Measurements from ENCODE around the gene BCAN.

The BCAN gene

DNA sequence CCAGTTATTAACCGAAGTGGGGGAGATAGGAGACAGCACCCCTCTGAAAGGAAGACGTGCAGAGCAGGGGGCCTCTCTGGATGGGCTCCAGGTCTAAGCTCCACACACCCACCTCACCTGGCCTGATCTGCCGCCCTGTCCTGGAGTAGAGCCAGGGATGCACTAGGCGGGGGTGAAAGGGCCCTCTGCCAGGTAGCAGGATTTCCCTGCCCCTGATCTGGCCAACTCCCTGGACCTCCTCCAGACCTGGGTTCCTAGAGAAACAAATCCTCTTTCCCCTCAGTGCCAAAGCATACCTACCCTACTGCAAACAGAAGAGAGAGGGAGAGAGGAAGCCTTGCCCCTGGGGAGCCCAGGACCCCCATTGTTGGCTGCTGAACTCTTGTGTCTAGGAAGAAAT is 61.4 kb downstream of the BCAN start:
- no peaks in the 10 kb centered on the region for H3K36me3 ChIP-seq (ENCODE audit: control insufficient read depth, low read length)
- H3F3A ChIP-seq (ENCODE audit: control insufficient read depth, insufficient read depth), result no peaks in the 10 kb centered on the region
- no peak for TF ChIP-seq EZH2phosphoT487 (IDR thresholded peaks at IDR 0.05; ENCODE audit: borderline replicate concordance, low read length)
- TF ChIP-seq, protein P1, sequence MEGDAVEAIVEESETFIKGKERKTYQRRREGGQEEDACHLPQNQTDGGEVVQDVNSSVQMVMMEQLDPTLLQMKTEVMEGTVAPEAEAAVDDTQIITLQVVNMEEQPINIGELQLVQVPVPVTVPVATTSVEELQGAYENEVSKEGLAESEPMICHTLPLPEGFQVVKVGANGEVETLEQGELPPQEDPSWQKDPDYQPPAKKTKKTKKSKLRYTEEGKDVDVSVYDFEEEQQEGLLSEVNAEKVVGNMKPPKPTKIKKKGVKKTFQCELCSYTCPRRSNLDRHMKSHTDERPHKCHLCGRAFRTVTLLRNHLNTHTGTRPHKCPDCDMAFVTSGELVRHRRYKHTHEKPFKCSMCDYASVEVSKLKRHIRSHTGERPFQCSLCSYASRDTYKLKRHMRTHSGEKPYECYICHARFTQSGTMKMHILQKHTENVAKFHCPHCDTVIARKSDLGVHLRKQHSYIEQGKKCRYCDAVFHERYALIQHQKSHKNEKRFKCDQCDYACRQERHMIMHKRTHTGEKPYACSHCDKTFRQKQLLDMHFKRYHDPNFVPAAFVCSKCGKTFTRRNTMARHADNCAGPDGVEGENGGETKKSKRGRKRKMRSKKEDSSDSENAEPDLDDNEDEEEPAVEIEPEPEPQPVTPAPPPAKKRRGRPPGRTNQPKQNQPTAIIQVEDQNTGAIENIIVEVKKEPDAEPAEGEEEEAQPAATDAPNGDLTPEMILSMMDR (IDR thresholded peaks at IDR 0.05; ENCODE audit: low read depth, low read length, poor library complexity, severe bottlenecking), result no peak
- no peak overlapping the region for H3K4me2 ChIP-seq (ENCODE audit: low read length)
- no peaks in the 10 kb centered on the region for H4K20me1 ChIP-seq (ENCODE audit: control insufficient read depth, insufficient read depth, low read depth, low read length)
- no peak overlapping the region for H3K27ac ChIP-seq (ENCODE audit: low read depth, low read length)
- H3K79me2 ChIP-seq (ENCODE audit: control insufficient read depth, low read length), result no peaks in the 10 kb centered on the region
- no peaks in the 10 kb centered on the region for H3K9me2 ChIP-seq (replicated peaks; ENCODE audit: control insufficient read depth, low read length)
- peaks cover 20% of the 10 kb centered on the region for H3K4me1 ChIP-seq (ENCODE audit: control insufficient read depth, low read length)
- H3K9me3 ChIP-seq (ENCODE audit: control insufficient read depth, insufficient read depth, low read length), result no peaks in the 10 kb centered on the region
- H3K4me3 ChIP-seq (ENCODE audit: low read length), result no peak overlapping the region
- H3K27me3 ChIP-seq (ENCODE audit: control insufficient read depth, low read length), result peaks cover 65% of the 10 kb centered on the region

DNA sequence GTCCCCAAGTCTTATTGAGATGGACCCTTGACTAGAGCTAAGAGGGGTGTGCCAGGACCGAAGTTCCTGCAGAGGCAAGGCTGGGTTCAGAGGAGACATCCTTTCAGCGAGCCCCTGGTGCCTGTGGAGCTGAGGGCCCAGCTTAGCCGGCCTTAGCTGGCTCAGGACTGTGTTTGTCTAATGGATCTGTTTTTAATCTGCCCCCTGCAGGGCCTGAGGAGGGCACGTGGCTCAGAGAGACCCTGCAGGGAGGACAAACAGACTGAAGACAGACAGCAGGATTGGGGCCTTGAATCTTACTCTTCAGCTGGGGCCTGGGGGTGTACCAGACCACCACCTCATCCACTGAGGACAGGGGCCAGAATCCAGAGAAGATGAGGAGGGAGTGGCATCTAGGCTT is 61.8 kb downstream of the BCAN start:
- Histone ChIP-seq H3K9me3 (ENCODE audit: control insufficient read depth, insufficient read depth, low read length) (no peaks in the 10 kb centered on the region), H3K79me2 (ENCODE audit: control insufficient read depth, low read length) (no peaks in the 10 kb centered on the region), H3F3A (ENCODE audit: control insufficient read depth, insufficient read depth) (no peaks in the 10 kb centered on the region), H3K4me3 (ENCODE audit: low read length) (no peak overlapping the region), H4K20me1 (ENCODE audit: control insufficient read depth, insufficient read depth, low read depth, low read length) (no peaks in the 10 kb centered on the region), H3K4me1 (ENCODE audit: control insufficient read depth, low read length) (peaks cover 20% of the 10 kb centered on the region), H3K36me3 (ENCODE audit: control insufficient read depth, low read length) (no peaks in the 10 kb centered on the region), H3K9me2 (replicated peaks; ENCODE audit: control insufficient read depth, low read length) (no peaks in the 10 kb centered on the region), H3K27ac (ENCODE audit: low read depth, low read length) (no peak overlapping the region), H3K27me3 (ENCODE audit: control insufficient read depth, low read length) (peaks cover 64% of the 10 kb centered on the region), H3K4me2 (ENCODE audit: low read length) (no peak overlapping the region)
- 0 out of 2 replicates have a peak, but pooled peaks have one; percentile 26 for TF ChIP-seq EZH2phosphoT487 (IDR thresholded peaks at IDR 0.05; ENCODE audit: borderline replicate concordance, low read length)
- TF ChIP-seq, protein P1 (IDR thresholded peaks at IDR 0.05; ENCODE audit: low read depth, low read length, poor library complexity, severe bottlenecking), result peak; percentile 13

DNA sequence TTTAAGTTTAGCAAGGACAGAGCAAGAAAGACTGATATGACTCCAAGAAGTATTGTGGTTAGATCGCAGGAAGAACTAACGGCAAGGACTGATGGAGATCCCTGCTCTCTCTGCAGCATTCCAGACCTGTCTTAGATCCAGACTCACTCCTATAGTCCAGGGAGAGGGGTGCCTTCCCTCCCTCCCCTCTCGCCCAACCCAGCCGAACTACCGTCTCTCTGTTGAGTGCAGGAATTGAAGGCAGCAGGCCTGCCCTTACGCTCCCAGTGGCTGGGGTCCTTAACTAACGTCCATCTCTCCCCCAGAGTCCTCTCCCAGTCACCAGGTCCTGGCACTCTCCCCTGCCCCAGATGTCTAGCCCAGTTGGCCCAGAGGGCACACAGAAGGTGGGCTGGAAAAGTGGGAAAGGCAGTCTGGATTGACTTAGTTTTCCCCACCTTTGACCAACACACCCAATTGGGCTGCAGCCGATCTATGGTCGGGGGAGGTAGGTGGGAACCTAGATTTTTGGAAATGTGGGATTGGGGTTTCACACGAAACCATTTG is 62.3 kb downstream of the BCAN start:
- Histone ChIP-seq H3K27me3 (ENCODE audit: control insufficient read depth, low read length) (peaks cover 61% of the 10 kb centered on the region), H3K79me2 (ENCODE audit: control insufficient read depth, low read length) (no peaks in the 10 kb centered on the region), H3K9me2 (replicated peaks; ENCODE audit: control insufficient read depth, low read length) (no peaks in the 10 kb centered on the region), H3K4me3 (ENCODE audit: low read length) (no peak overlapping the region), H3K36me3 (ENCODE audit: control insufficient read depth, low read length) (no peaks in the 10 kb centered on the region), H3K4me2 (ENCODE audit: low read length) (no peak overlapping the region), H3K27ac (ENCODE audit: low read depth, low read length) (no peak overlapping the region), H3F3A (ENCODE audit: control insufficient read depth, insufficient read depth) (no peaks in the 10 kb centered on the region), H3K4me1 (ENCODE audit: control insufficient read depth, low read length) (peaks cover 20% of the 10 kb centered on the region), H4K20me1 (ENCODE audit: control insufficient read depth, insufficient read depth, low read depth, low read length) (no peaks in the 10 kb centered on the region), H3K9me3 (ENCODE audit: control insufficient read depth, insufficient read depth, low read length) (no peaks in the 10 kb centered on the region)
- TF ChIP-seq, protein P1 (IDR thresholded peaks at IDR 0.05; ENCODE audit: low read depth, low read length, poor library complexity, severe bottlenecking), result no peak
- no peak for TF ChIP-seq EZH2phosphoT487 (IDR thresholded peaks at IDR 0.05; ENCODE audit: borderline replicate concordance, low read length)
